A549 (cell line): ENCODE results near the gene SBF1.

Source experiments
- CTCF ChIP-seq: fragments of >200 bp; sonication (Bioruptor Twin); formaldehyde crosslinking; IDR thresholded peaks from 3 replicates; pipeline ENCODE4 v1.5.1; 2016
- ELK1 ChIP-seq: fragments of 150-350 bp; IDR thresholded peaks from 2 replicates; pipeline ENCODE4 v1.6.1; 2014; ENCODE audit warnings: low read depth, mild to moderate bottlenecking, low read length
- MAFK ChIP-seq: fragments of 450-650 bp; IDR thresholded peaks from 2 replicates; pipeline ENCODE4 v1.6.1; 2014; ENCODE audit not compliant: partially characterized antibody
- POLR2A ChIP-seq: IDR thresholded peaks from 2 replicates; pipeline ENCODE4 v1.6.1; 2012; ENCODE audit warnings: mild to moderate bottlenecking, low read length
- RAD21 ChIP-seq, 2 experiments: fragments of >200 bp in 1 of 2; sonication (Bioruptor Twin) in 1 of 2; formaldehyde crosslinking in 1 of 2; IDR thresholded peaks in 1 of 2; conservative IDR thresholded peaks in 1 of 2; 2 replicates in 1 of 2; 3 replicates in 1 of 2; pipeline ENCODE4 v1.6.1; 2012 to 2018; ENCODE audit warnings: inconsistent platforms in 1 of 2
- SMC3 ChIP-seq: fragments of >200 bp; sonication (Bioruptor Twin); formaldehyde crosslinking; IDR thresholded peaks from 3 replicates; pipeline ENCODE4 v1.6.1; 2018; ENCODE audit warnings: inconsistent platforms

- TF ChIP-seq SMC3 (no peak), RAD21 (conservative IDR thresholded peaks at IDR 0.05 in 1 of 2, IDR thresholded peaks at IDR 0.05 in 1 of 2) (no peak), POLR2A (no peak), CTCF (no peak), MAFK (no peak), ELK1 (no peak)
Measured at GRCh38 chr22:50479721-50480120, 4.9 kb upstream of the SBF1 start.
